ENCODE measurements around the gene SVBP. TPM values are rescaled to one million over a fixed set of nuclear protein-coding genes. Genes with fewer than 3 reads are reported as not detected.
"Not testable (repeated sequence)": the region's sequence is repeated elsewhere in the genome, so short reads cannot be mapped to it uniquely, and the experiment has no call there.

The SVBP gene
- total RNA-seq, 4 donors from 2014 or later, result 6.8 to 21.8 (median 13.9) TPM

- WGBS, result 100% methylated on average over 2 of the region's 2 CpGs
- H3K9me3 ChIP-seq, result no peaks in the 10 kb centered on the region
These were observed 4.5 kb upstream of the SVBP start for GRCh38 chr1:42821690-42822089.

GRCh38 chr1:42820813-42821212 is 3.6 kb upstream of the SVBP start:
- Histone ChIP-seq H3K27ac (no peak overlapping the region), H3K9me3 (no peaks in the 10 kb centered on the region), H3K4me1 (peaks cover 25% of the 10 kb centered on the region), H3K27me3 (no peaks in the 10 kb centered on the region), H3K4me3 (no peak overlapping the region), H3K36me3 (no peaks in the 10 kb centered on the region)
- WGBS, result 61% methylated on average over 1 of the region's 1 CpG
- no peak for DNase-seq (ENCODE audit: low spot score in 2 of 2)
- TF ChIP-seq POLR2AphosphoS5 (IDR thresholded peaks at IDR 0.05), result no peak
- TF ChIP-seq CTCF (IDR thresholded peaks at IDR 0.05), result no peak
- TF ChIP-seq EP300 (IDR thresholded peaks at IDR 0.05), result no peak
- no peak for TF ChIP-seq POLR2A (IDR thresholded peaks at IDR 0.05)

More at GRCh38 chr1:42821690-42822089, 4.5 kb upstream of the SVBP start:
- no peaks in the 10 kb centered on the region for H3K36me3 ChIP-seq
- DNase-seq (ENCODE audit: low spot score in 2 of 2), result no peak
- peaks cover 16% of the 10 kb centered on the region for H3K4me1 ChIP-seq
- TF ChIP-seq POLR2AphosphoS5 (IDR thresholded peaks at IDR 0.05), result no peak
- TF ChIP-seq EP300 (IDR thresholded peaks at IDR 0.05), result no peak
- no peak for TF ChIP-seq CTCF (IDR thresholded peaks at IDR 0.05)
- no peak for TF ChIP-seq POLR2A (IDR thresholded peaks at IDR 0.05)
- no peaks in the 10 kb centered on the region for H3K27me3 ChIP-seq
- H3K4me3 ChIP-seq, result no peak overlapping the region
- H3K27ac ChIP-seq, result no peak overlapping the region

- 99% methylated on average over 3 of the region's 3 CpGs for WGBS
- Histone ChIP-seq H3K27me3 (no peaks in the 10 kb centered on the region), H3K36me3 (no peaks in the 10 kb centered on the region), H3K4me3 (no peak overlapping the region), H3K9me3 (no peaks in the 10 kb centered on the region), H3K27ac (no peak overlapping the region), H3K4me1 (peaks cover 30% of the 10 kb centered on the region)
- no peak for DNase-seq (ENCODE audit: low spot score in 2 of 2)
- TF ChIP-seq POLR2A (IDR thresholded peaks at IDR 0.05) (no peak), EP300 (IDR thresholded peaks at IDR 0.05) (no peak), CTCF (IDR thresholded peaks at IDR 0.05) (no peak), POLR2AphosphoS5 (IDR thresholded peaks at IDR 0.05) (no peak)
These were observed 779 bp upstream of the SVBP start for GRCh38 chr1:42817976-42818375.

- 0% methylated on average over 6 of the region's 13 CpGs for WGBS
- H3K9me3 ChIP-seq, result no peaks in the 10 kb centered on the region
- H3K27ac ChIP-seq, result peak overlapping the region; percentile 96
- TF ChIP-seq EP300 (IDR thresholded peaks at IDR 0.05) (no peak), POLR2A (IDR thresholded peaks at IDR 0.05) (no peak), POLR2AphosphoS5 (IDR thresholded peaks at IDR 0.05) (no peak), CTCF (IDR thresholded peaks at IDR 0.05) (no peak)
- H3K36me3 ChIP-seq, result no peaks in the 10 kb centered on the region
- peak overlapping the region; percentile 64 for H3K4me3 ChIP-seq
- DNase-seq (ENCODE audit: low spot score in 2 of 2), result no peak
- peaks cover 24% of the 10 kb centered on the region for H3K4me1 ChIP-seq
- H3K27me3 ChIP-seq, result no peaks in the 10 kb centered on the region
These were observed 207 bp upstream of the SVBP start for GRCh38 chr1:42817440-42817767.

GRCh38 chr1:42815941-42816584 is 1.1 kb downstream of the SVBP start:
- no peak for DNase-seq (ENCODE audit: low spot score in 2 of 2)
- peak overlapping the region; percentile 96 for H3K27ac ChIP-seq

GRCh38 chr1:42814815-42815214 is 2.4 kb downstream of the SVBP start:
- H3K9me3 ChIP-seq; DNase-seq (ENCODE audit: low spot score in 2 of 2); H3K27ac ChIP-seq; H3K36me3 ChIP-seq; H3K27me3 ChIP-seq; H3K4me3 ChIP-seq: not testable (repeated sequence)
- peaks cover 22% of the 10 kb centered on the region for H3K4me1 ChIP-seq
- WGBS, result 96% methylated on average over 3 of the region's 3 CpGs

More at GRCh38 chr1:42815941-42816584, 1.1 kb downstream of the SVBP start:
- no peaks in the 10 kb centered on the region for H3K36me3 ChIP-seq
- H3K4me1 ChIP-seq, result peaks cover 22% of the 10 kb centered on the region
- H3K27me3 ChIP-seq, result no peaks in the 10 kb centered on the region
- TF ChIP-seq POLR2AphosphoS5 (IDR thresholded peaks at IDR 0.05), result no peak
- TF ChIP-seq CTCF (IDR thresholded peaks at IDR 0.05), result no peak
- TF ChIP-seq EP300 (IDR thresholded peaks at IDR 0.05), result no peak
- no peak for TF ChIP-seq POLR2A (IDR thresholded peaks at IDR 0.05)
- no peaks in the 10 kb centered on the region for H3K9me3 ChIP-seq
- H3K4me3 ChIP-seq, result peak overlapping the region; percentile 64
- 21% methylated on average over 7 of the region's 7 CpGs for WGBS
